Measurements from ENCODE around the gene CCDC9B.

The CCDC9B gene

DNA sequence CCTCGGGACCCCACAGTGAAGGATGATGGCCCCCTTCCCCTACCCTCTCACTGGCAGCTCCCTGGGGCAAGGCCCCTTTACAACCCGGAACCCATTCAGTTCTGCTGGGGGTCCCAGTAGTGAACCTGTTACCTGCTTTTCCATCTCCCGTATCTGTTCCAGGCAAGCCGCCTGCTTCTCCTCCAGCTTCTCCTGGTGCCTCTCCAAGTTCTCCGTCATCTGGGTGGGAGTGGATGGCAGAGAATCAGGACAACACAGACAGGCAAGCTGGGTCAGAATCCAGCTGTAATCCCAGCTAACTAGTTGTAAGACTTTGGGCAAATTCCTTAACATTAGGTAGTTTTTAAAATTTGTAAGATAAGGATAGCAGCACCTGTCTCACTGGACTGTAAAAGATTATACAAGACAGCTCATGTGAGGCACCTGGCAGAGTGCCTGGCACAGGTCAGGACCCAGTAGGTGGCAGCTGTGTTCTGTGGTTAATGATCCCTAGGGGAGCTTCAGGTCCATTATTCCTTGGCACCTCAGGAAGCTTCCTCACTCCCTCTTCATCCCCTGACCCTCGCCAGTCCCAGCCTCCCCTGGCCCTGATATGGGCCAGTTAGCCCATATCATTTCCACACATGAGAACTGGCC, 51.5 kb downstream of the CCDC9B start:
- no peak for DNase-seq (ENCODE audit: low read depth)

- DNase-seq (ENCODE audit: low read depth): no peak
These were observed 52.8 kb downstream of the CCDC9B start for GRCh38 chr15:40287968-40288367.

GRCh38 chr15:40287505-40287904, 53.2 kb downstream of the CCDC9B start:
- no peak for DNase-seq (ENCODE audit: low read depth)

DNA sequence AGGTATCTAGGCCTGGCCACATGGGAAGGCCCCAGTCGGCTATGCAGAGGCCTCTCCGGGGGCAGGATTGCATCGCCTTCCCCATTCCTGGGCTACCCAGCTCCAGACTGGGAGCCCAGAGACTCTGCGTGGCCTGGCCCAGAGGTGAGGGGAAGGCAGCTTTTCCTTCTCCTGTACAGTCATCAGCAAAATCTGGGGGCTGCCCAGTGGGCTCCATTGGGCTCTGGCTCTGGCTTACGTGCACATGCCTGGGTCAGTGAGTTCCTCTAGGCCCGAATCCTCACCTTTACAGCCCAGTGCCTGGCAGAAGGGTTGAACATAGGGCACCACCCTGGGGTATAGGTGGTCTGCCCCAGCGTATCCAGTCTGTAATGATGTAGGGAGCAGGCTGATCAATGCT, 53.9 kb downstream of the CCDC9B start:
- DNase-seq (ENCODE audit: low read depth): no peak

- no peak for DNase-seq (ENCODE audit: low read depth)
These were observed 54.6 kb downstream of the CCDC9B start for GRCh38 chr15:40286061-40286532.

- DNase-seq (ENCODE audit: low read depth): no peak
These were observed 55.2 kb downstream of the CCDC9B start for GRCh38 chr15:40285554-40286011.

DNA sequence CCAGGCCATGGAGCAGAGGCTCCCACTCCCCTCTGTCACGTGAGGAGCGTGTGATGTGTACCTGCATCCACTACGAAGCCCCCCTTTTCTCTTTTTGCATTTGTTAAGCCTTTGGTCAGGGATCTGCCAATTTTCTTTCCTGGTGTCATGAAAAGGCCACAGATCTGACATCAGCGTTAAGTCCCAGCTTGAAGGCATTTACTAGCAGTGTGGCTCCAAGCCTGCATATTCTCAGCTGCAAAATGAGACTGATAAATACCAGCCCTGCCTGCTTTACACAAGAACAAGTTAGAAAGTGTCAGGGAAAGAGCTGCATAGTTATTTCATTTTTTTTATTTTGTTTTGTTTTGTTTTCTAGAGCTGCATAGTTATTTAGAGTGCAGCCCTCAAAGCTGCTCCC, 55.6 kb downstream of the CCDC9B start:
- no peak for DNase-seq (ENCODE audit: low read depth)

DNA sequence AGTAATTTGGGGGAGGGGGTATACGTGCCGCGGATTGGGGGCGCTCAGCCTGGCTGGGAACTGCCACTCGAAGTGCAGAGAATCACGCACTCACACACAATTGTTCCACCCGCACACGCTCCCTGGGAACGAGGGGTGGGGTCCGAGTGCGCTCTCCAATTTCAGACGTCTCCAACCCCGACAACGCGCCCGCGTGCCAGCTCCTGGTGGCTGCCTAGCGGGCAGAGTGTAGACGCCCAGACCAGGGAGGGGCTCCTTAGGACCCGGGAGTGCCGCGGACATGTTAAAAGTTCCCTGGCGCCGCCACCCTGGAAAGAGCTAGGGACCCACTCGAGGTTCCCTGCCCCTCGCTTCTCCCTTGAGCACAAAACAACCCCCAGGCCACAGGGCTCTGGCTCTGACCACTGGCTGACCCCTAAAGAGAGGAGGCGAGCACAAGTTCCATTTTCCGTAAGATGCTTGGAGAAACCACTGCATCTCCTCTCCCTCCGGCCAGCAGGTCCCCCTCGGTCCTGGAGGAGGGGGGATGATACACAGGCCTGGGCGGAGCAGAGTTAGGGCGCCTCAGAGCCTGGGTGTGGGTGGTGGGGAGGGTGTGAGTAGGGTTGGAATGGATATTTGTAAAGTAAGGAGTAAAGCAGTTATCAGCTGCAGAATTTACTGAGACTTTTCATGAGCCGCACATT, 57.0 kb downstream of the CCDC9B start:
- DNase-seq (ENCODE audit: low read depth): no peak

GRCh38 chr15:40282869-40283614, 57.7 kb downstream of the CCDC9B start, which contains the start of gene ANKRD63:
ANKRD63 (minus strand) TSS chr15:40283064; CDS start chr15:40282586, 478 bp downstream.
- no peak for DNase-seq (ENCODE audit: low read depth)

DNA sequence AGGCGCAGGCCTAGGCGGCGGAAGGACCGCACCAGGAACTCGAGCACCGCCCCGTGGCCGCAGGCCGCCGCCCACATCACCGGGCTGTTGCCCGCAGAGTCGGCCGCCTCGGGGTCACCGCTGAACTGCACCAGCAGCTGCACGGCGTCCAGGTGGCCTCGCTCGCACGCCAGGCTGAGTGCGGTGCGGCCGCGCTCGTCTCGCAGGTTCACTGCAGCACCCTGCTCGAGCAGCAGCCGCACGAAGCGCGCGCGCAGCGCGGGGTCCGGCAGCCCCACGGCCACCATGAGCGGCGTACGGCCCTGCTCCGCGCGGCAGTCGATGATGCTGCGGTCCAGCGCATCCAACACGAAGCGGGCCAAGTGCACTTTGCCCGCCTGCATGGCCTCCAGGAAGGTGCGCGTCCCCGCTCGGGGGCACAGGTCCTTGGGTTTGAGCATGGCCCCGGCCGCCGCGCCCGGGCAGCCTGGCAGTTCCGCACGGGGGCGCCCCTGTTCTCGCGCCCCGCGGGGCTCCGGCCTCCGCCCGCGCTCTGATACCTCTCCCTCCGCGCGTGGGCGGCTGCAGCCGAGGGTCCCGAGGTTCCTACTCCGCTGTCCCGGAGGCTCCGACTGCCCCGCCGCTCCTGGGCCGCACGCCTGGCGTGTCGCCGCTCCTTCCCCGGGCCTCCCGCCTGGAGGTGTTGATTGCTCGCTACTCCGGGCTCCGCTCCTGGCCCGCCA, 58.4 kb downstream of the CCDC9B start:
- DNase-seq (ENCODE audit: low read depth): peak; percentile 12

DNA sequence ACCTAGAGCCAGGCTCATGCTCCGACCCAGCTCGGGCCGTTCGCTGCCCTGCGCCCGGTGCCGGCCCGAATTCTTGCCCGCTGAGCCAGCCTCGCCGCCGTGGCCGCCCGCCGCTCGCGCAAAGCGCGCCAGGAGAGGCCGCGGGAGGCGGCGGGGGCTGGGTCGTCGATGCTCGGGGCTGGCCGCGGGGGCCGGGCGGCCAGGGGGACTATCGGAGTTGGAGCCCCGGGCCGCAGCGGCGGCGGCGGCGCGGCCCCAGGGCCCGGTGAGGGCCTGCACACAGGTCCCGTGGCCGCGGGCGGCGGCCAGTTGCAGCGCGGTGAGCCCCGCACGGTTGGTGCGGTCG, 59.0 kb downstream of the CCDC9B start:
- DNase-seq (ENCODE audit: low read depth): no peak
